GM21576 (cell line): ENCODE measurements around the gene DGKI.

Experiments
- ATAC-seq: cut with Tn5 transposase; IDR thresholded peaks from one replicate; pipeline ENCODE4 v1.9.1; 2021; ENCODE audit warnings: mild to moderate bottlenecking, moderate library complexity; ENCODE audit not compliant: unreplicated experiment

The DGKI gene

GRCh38 chr7:137441451-137441850 lies 405.3 kb downstream of the DGKI start:
- no peak for ATAC-seq

GRCh38 chr7:137439829-137440825 lies 406.6 kb downstream of the DGKI start:
- no peak for ATAC-seq

DNA sequence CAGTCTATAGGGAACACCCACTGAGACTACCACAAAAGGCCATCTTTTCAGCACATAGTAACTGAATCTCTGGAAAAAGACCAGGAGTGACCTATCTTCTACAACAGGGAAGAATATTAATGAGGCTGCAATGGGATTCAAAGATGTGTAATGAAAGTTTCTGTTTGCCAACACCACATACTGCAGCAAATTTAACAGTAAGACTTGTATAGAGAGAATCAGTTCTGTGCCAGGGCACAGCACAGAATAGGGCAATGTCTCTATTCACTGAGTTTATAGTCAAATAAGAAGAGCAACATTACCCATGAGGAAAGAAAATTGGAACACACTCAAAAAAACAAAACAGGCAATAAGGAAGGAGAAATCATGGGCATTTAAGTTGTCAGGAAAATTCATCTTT lies 411.8 kb downstream of the DGKI start:
- ATAC-seq = no peak

- no peak for ATAC-seq
Observed at GRCh38 chr7:137434530-137434929, 412.2 kb downstream of the DGKI start.

DNA sequence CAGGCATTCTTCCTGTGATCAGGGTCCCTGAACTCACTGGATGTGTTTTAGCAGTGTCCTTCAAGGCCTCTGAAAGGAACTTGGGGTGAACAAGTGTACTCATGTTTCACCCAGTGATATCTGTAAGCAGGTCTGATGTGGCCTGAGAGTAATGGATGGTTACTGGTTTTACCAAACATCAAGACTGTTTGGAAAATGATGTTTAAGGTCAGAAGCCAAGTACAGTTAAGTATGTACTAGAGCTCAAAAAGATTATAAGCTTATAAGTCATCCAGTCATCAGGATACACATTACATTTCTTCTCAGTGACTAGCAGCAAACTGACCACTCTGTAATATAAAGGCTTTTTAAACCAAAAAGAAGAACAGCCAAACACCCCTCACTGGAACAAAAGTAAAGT lies 423.5 kb downstream of the DGKI start:
- ATAC-seq = no peak

GRCh38 chr7:137421366-137421765 lies 425.4 kb downstream of the DGKI start:
- no peak for ATAC-seq

DNA sequence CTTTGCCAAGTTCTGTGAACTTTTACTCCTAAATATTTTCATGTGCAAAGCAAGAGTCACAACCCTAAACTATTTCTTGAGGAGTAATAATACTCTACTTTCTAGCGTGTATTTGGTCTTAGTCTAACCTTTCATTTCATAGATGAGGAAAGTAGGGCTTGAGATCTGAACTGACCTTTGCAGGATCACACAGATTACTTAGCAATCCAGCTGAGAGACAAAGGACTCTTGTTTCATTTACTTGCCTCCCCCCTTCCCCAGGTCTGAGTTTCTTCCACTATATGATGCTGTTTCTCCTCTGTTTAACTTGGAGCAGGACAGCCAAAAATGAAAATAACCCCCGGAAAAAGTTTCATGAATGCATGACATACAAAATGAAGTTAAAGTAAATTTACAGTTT lies 427.9 kb downstream of the DGKI start:
- no peak for ATAC-seq

DNA sequence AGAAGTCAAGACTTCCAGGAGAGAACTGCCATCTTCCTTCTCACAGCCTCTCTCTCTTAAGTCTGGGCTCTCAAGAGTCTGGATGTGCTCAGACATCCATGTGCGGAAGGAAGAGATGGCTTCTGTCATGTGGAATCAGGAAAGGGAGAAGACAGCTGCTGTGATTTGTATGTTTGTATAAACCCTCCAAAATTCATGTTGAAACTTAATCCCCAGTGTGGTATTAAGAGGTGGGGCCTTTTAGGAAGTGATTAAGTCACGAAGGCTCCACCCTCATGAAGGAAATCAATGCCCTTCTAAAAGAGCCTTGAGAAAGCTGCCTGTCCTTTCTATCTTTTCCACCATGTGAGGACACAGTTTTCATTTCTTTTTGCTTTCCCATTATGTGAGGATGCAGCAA lies 429.3 kb downstream of the DGKI start:
- no peak for ATAC-seq

- no peak for ATAC-seq
Observed at GRCh38 chr7:137413901-137414300, 432.9 kb downstream of the DGKI start.

DNA sequence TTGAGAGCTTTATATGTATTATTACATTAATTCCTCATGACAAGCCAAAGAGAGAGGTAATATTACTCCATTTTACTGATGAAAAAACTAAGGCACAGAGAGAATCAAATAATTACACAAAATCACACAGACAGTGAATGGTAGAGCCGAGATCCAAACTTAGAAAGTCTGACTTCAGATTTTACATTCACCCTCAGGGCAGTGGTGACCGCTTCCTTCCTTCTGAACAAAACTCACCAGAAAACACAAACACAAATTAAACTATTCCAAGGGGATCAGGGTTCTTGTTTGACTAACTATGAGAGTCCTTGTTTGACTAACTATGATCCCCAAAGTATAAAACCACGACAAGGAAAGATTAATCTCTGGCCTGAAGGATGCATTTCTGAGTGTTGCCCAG lies 435.3 kb downstream of the DGKI start:
- ATAC-seq = no peak

GRCh38 chr7:137408126-137408525 lies 438.6 kb downstream of the DGKI start:
- ATAC-seq = no peak

DNA sequence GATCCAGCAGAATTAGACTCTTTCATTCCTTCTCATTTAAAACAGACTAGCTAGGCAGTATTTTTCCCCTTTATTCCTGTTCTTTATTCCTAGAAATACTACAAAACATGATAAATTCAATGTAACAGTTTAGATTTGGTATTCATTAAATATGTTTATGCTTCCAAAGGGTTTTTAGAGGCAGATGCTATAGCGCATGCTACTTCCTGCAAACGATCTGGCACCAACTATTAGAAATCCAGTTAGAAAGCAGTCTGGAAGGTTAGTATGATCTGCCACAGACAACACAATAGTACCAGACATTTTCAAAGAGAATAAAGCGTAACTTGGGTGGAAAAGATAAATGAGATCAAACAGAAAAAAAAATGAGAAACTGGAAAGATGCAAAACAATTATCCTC lies 439.7 kb downstream of the DGKI start:
- ATAC-seq = no peak

DNA sequence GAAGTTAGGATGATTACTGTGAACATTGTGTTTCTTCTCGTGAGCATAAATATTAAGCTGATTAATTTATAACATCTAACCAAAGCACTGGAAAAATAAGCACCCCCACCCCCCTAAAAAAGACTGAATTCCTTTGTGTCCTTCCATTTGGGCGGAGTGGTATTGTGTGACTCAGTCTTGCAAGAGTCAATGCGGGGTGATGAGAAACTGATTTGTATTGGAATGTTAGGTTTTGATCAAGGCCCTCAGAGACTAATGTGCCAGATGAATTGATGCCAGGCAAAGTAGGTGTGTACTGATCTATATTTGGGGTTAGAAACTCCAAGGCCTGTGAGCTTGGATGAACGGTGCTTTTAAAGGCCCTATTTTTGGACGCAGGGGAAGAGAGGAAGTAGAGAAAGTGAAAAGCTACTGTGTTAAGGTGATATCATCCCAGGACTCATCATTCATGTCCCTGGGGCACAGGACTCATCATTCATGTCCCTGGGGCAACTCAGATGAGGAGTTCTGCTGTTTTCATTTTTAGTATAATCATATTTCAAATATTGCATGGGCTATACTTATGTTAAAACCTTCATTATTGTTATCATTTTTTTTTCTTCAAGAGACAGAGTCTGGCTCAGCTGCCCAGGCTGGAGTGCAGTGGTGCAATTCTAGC lies 442.0 kb downstream of the DGKI start:
- no peak for ATAC-seq

GRCh38 chr7:137403353-137403695 lies 443.4 kb downstream of the DGKI start:
- ATAC-seq = no peak

GRCh38 chr7:137402536-137403352 lies 444.0 kb downstream of the DGKI start:
- ATAC-seq = no peak

DNA sequence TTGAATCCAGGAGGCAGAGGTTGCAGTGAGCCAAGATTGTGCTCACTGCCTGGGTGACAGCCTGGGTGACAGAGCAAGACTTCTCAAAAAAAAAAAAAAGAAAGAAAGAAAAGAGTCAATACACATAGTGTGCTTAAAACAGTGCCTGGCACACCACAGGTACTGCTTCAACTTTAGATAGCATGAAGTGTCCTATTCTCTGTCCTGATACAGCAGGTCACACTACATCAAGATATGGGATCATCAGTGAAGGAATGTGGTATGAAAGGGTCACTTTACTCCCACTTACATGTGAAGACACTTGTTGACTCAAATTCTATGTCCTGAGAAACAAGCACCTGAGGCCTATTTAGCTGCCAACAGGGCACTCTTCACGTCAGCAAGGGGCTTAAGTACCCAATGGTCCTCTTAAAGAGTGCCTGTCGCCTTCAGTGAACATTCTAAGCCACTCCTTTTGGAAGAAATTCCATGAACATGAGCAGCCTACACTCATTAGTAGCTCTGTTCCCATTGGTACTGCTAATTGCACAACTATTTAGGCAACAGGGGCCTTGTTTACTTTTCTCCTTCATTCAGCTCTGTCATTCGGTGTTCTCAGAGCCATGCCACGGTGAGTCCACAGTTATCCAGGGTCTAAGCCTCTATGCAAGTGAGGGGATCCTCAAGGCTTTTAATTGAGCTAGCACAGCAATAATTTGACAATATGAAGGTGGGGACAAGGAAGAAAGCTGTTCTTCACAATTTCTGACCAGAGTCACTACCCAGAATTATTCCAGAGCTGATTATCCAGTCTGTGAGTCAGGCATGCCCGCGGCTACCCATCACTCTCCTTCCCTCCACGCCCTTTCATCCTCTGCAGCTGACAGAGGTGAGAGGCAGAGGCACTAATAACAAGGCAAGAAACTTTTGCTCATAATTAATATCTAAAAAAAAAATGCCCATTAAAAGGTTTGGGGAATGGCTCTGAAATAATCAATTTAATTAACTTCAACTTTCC lies 446.6 kb downstream of the DGKI start:
- no peak for ATAC-seq

DNA sequence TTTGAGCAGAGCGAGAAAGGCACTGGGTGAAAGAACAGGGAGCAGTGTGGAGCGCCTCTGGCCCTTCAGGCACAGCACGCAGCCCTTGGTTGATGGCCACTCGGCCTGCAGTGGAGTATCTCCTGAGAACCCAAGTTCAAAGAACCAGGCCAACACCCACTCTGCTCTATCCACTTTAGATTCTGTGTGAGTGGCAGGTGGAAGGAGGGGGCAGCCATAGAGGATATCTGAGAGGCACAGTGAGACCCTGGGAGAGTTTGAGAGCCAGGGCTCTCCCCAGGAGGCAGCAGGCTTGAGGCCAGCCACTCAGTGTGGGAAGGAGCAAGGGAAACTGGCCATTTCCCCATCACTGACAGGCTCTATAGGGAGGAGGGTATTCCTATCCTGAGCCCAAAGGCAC lies 450.7 kb downstream of the DGKI start:
- ATAC-seq = no peak

GRCh38 chr7:137395420-137395819 lies 451.4 kb downstream of the DGKI start:
- ATAC-seq = no peak

DNA sequence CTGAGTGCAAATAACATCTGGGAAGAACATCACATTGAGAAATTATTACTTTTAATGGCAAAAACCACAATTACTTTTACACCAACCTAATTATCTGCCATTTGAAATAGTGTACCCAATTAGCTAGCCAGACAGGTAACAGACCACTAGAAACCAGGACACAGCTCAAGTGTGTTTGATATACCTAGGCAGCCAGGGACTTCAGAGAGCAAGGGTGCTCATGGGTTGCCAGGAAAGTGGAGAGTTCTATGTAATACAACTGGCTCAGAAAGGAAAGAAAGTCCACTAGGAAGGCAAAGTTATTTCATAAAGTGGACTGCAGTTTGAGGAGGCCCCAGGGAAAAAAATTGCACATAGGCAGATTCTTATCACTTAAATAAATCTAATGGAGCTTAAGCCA lies 453.2 kb downstream of the DGKI start:
- no peak for ATAC-seq

DNA sequence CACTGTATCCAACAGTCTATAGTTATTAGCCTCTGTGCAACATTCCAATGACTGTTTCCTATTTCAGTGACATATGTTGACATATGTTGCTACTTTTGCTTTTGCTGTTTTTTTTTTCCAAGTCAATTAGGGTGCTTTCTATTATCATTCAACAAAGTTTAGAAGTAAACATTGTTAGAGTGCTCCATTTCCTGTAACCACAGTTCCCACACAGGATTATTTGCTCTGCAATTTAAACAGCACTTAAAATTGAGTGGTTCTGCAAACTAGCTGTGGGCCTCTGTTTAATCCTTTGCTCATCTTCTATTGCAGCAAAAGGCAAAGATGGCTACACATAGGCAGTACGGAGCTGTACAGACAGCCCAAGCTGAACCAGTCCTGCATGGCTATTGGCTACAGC lies 456.7 kb downstream of the DGKI start:
- no peak for ATAC-seq
